Smooth muscle cell (in vitro differentiated cells): ENCODE results near the gene CR2. TPM values are rescaled to one million over a fixed set of nuclear protein-coding genes. Genes with fewer than 3 reads are reported as not detected.

ENCODE experiments used
- DNase-seq: peaks from one replicate; lab custom pipeline; 2025; ENCODE audit not compliant: unreplicated experiment; lab: John Stamatoyannopoulos, UW
- H2AFZ ChIP-seq: fragments of 200-600 bp; sonication (generic); 2 replicates; pipeline ENCODE4 v1.6.0; 2016; ENCODE audit warnings: antibody characterized with exemption, low read depth, mild to moderate bottlenecking
- H3F3A ChIP-seq: fragments of 200-600 bp; sonication (generic); 2 replicates; pipeline ENCODE4 v1.6.0; 2017; ENCODE audit warnings: antibody characterized with exemption, low read depth
- H3K27ac ChIP-seq: fragments of 200-600 bp; sonication (generic); 2 replicates; pipeline ENCODE4 v1.5.1; 2016; ENCODE audit warnings: low read depth, mild to moderate bottlenecking
- H3K27me3 ChIP-seq: fragments of 200-600 bp; sonication (generic); 2 replicates; pipeline ENCODE4 v1.6.1; 2016; ENCODE audit warnings: low read depth, mild to moderate bottlenecking
- H3K36me3 ChIP-seq: fragments of 200-600 bp; sonication (generic); 2 replicates; pipeline ENCODE4 v1.5.1; 2016; ENCODE audit warnings: low read depth
- H3K4me1 ChIP-seq: fragments of 200-600 bp; sonication (generic); 2 replicates; pipeline ENCODE4 v1.5.1; 2016; ENCODE audit warnings: low read depth
- H3K4me2 ChIP-seq: fragments of 200-600 bp; sonication (generic); 2 replicates; pipeline ENCODE4 v1.6.0; 2016; ENCODE audit warnings: mild to moderate bottlenecking
- H3K4me3 ChIP-seq: fragments of 200-600 bp; sonication (generic); 2 replicates; pipeline ENCODE4 v1.5.1; 2016; ENCODE audit warnings: mild to moderate bottlenecking
- H3K79me2 ChIP-seq: fragments of 200-600 bp; sonication (generic); 2 replicates; pipeline ENCODE4 v1.6.0; 2016; ENCODE audit warnings: low read depth, mild to moderate bottlenecking
- H3K9ac ChIP-seq: fragments of 200-600 bp; sonication (generic); 2 replicates; pipeline ENCODE4 v1.6.0; 2016; ENCODE audit warnings: low read depth
- H3K9me3 ChIP-seq: fragments of 200-600 bp; sonication (generic); replicated peaks from 2 replicates; pipeline ENCODE4 v1.5.1; 2016; ENCODE audit warnings: low read depth
- H4K20me1 ChIP-seq: fragments of 200-600 bp; sonication (generic); 2 replicates; pipeline ENCODE4 v1.6.0; 2016; ENCODE audit warnings: low read depth
- CTCF ChIP-seq: fragments of 200-600 bp; sonication (generic); IDR thresholded peaks from 2 replicates; pipeline ENCODE4 v1.5.1; 2017; ENCODE audit warnings: borderline replicate concordance, mild to moderate bottlenecking, antibody characterized with exemption; ENCODE audit not compliant: insufficient read depth, poor library complexity, severe bottlenecking
- WGBS: methylation state at CpG from one replicate; pipeline ENCODE4 v1.1.7; 2016; ENCODE audit warnings: low lambda C conversion rate; 5-methylcytosine and 5-hydroxymethylcytosine counted together
- polyA plus RNA-seq: library from polyadenylated mRNA; unstranded; fragments of >200 nt; fragmentation: Nextera tagmentation; extraction: Ambion mirVana; gene quantifications from 2 replicates; pipeline ENCODE4 v1.2.1, GENCODE V29; 2016
- total RNA-seq: library from RNA; depleted of rRNA; stranded (reverse); fragments of >200 nt; gene quantifications from 2 replicates; pipeline ENCODE4 v1.2.3, GENCODE V29; 2014

Gene CR2
- total and polyA plus RNA-seq, 2 experiments from 2014 or later = not detected

- DNase-seq = no peak
- H3K79me2 ChIP-seq = no peaks in the 10 kb centered on the region
- no peak overlapping the region for H3K9ac ChIP-seq
- H3K4me1 ChIP-seq = no peaks in the 10 kb centered on the region
- peaks cover 45% of the 10 kb centered on the region for H3K27me3 ChIP-seq
- H3K9me3 ChIP-seq = no peaks in the 10 kb centered on the region
- H3K4me2 ChIP-seq = no peak overlapping the region
- H3K4me3 ChIP-seq = no peak overlapping the region
- no peaks in the 10 kb centered on the region for H4K20me1 ChIP-seq
- no peaks in the 10 kb centered on the region for H3F3A ChIP-seq
- H3K36me3 ChIP-seq = no peaks in the 10 kb centered on the region
- H3K27ac ChIP-seq = no peak overlapping the region
- no peak for TF ChIP-seq CTCF
- H2AFZ ChIP-seq = no peak overlapping the region
Observed at GRCh38 chr1:207463021-207463420, 8.9 kb downstream of the CR2 start.

- Histone ChIP-seq H3K36me3 (no peaks in the 10 kb centered on the region), H3K9me3 (no peaks in the 10 kb centered on the region), H2AFZ (no peak overlapping the region), H3F3A (no peaks in the 10 kb centered on the region), H3K9ac (no peak overlapping the region), H3K4me2 (no peak overlapping the region), H3K4me1 (no peaks in the 10 kb centered on the region), H3K4me3 (no peak overlapping the region), H3K27me3 (peaks cover 45% of the 10 kb centered on the region), H4K20me1 (no peaks in the 10 kb centered on the region), H3K27ac (no peak overlapping the region), H3K79me2 (no peaks in the 10 kb centered on the region)
- WGBS = 91% methylated on average over 3 of the region's 3 CpGs
- no peak for DNase-seq
- TF ChIP-seq CTCF = no peak
Observed at GRCh38 chr1:207463571-207463970, 9.4 kb downstream of the CR2 start.

- Histone ChIP-seq H3K36me3 (no peaks in the 10 kb centered on the region), H3K4me1 (no peaks in the 10 kb centered on the region), H3K27ac (no peak overlapping the region), H3F3A (no peaks in the 10 kb centered on the region), H3K4me3 (no peak overlapping the region), H3K9me3 (no peaks in the 10 kb centered on the region), H3K9ac (no peak overlapping the region), H3K4me2 (no peak overlapping the region), H4K20me1 (no peaks in the 10 kb centered on the region), H3K79me2 (no peaks in the 10 kb centered on the region), H3K27me3 (peaks cover 53% of the 10 kb centered on the region), H2AFZ (no peak overlapping the region)
- DNase-seq = no peak
- no peak for TF ChIP-seq CTCF
- WGBS = 86% methylated on average over 2 of the region's 2 CpGs
Observed at GRCh38 chr1:207470927-207471326, 16.8 kb downstream of the CR2 start.

- H3K4me2 ChIP-seq = no peak overlapping the region
- no peak overlapping the region for H3K4me3 ChIP-seq
- DNase-seq = no peak
- H3F3A ChIP-seq = no peaks in the 10 kb centered on the region
- no peak overlapping the region for H3K9ac ChIP-seq
- peaks cover 34% of the 10 kb centered on the region for H3K27me3 ChIP-seq
- TF ChIP-seq CTCF = no peak
- H3K4me1 ChIP-seq = no peaks in the 10 kb centered on the region
- no peaks in the 10 kb centered on the region for H3K36me3 ChIP-seq
- 94% methylated on average over 1 of the region's 1 CpG for WGBS
- H3K27ac ChIP-seq = no peak overlapping the region
- H2AFZ ChIP-seq = no peak overlapping the region
- H3K9me3 ChIP-seq = no peaks in the 10 kb centered on the region
- no peaks in the 10 kb centered on the region for H4K20me1 ChIP-seq
- H3K79me2 ChIP-seq = no peaks in the 10 kb centered on the region
Observed at GRCh38 chr1:207474210-207474609, 20.1 kb downstream of the CR2 start.
